SK-MEL-5 (cell line): ENCODE results near the gene FGD3. TPM values are rescaled to one million over a fixed set of nuclear protein-coding genes. Genes with fewer than 3 reads are reported as not detected.

Experiments used
- DNase-seq: peaks from one replicate; pipeline ENCODE4 v3.0.0-alpha.2; 2016; ENCODE audit warnings: low read depth, low spot score
- in situ Hi-C: cut with HindIII; loops from 2 replicates; pipeline ENCODE4 v1.10.0; 2016; ENCODE audit warnings: low sequenced_read_pairs, high pct_unique_total_duplicates, low pct_unique_long_range_greater_than_20kb
- total RNA-seq: library from RNA; depleted of rRNA; stranded (reverse); fragments of >200 nt; shearing (Covaris generic); gene quantifications from 2 replicates; pipeline ENCODE4 v1.2.3, GENCODE V29; 2014

FGD3 gene
- total RNA-seq, 1 experiment from 2014 or later = 0.13 TPM

DNA sequence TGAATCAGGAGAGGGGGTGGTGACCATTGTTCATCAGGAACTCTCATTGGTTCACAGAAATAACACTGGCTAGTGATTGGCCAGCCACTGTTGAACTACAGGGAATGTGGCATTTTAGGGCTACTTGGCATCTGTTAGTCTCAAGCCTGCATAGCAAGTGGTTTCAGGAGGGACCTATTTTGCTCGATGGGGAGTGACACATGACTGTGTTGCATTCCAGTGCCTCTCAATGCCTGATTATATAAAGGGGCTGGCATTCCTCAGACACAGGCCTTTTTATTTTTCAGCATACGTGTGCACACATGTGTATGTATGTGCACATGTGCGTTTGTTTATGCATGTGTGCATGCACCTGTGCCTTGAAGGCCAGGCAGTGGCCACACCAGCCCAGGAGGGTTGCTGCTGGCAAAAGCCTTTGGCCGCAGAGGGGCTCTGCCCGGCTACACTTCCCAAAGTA, 23.2 kb downstream of the FGD3 start:
- DNase-seq = peak; percentile 74
- in situ Hi-C loops = no loop called here

GRCh38 chr9:92971121-92971520, 23.8 kb downstream of the FGD3 start:
- in situ Hi-C loops = no loop called here
- no peak for DNase-seq

GRCh38 chr9:92971776-92972175, 24.5 kb downstream of the FGD3 start:
- in situ Hi-C loops = no loop called here
- no peak for DNase-seq

DNA sequence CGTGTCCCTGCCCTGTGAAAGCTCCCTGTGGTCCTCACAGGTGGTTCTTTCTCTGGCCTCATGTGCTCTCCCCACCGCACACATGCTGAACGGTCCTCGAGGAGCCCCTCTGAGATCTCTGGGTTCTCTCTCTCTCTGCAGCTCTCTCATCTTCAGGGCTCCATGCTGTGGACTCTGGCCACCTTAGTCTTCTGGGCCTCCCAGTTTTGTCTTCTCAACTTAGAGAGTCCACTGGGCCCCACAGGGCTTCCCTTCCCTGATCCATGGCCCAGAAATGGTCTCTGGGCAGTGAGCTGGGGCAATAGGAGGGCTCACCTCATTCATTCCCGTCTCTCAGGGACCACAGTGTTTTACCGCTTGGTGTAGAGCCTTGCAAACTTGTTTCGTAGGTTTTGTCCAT, 26.4 kb downstream of the FGD3 start:
- DNase-seq = no peak
- in situ Hi-C loops = no loop called here

DNA sequence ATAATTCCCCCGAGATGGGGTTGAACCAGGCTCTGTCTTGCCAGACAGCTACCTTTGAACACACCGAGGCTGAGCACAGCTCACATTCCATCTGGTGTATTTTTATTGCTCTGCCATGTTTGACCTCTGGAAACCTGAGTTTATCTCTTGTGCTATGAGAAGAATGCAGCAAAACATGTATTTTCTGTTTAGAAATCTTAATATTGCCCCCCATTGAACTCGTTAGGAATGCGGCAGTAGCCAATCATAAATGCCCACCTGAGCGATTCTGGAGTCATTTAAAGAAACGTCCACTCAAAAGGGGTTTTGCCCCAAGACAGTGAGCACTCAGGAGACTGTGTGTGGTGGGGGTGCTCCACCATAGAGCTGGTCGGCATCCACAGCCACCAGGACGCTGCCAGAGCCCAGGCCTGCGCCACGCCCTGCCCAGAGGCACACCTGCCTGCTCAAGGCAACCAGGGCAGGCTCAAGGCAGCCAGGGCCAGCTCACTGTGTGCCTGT, 26.9 kb downstream of the FGD3 start:
- in situ Hi-C loops = no loop called here
- DNase-seq = no peak

GRCh38 chr9:92974761-92975755, 27.7 kb downstream of the FGD3 start:
- in situ Hi-C loops = no loop called here
- no peak for DNase-seq

DNA sequence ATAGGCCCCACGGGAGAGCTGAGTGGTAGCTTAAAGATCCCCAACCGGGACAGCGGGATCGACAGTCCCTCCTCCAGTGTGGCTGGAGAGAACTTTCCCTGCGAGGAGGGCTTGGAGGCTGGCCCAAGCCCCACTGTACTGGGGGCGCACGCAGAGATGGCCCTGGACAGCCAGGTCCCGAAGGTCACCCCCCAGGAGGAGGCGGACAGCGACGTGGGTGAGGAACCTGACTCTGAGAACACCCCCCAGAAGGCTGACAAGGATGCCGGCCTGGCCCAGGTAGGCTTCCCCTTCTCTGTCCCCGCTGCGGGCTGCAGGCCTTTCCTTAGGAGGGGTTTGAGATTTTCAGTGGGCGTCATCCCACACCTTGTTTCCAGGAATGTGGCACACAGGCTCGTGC, 29.1 kb downstream of the FGD3 start:
- no peak for DNase-seq
- in situ Hi-C loops = no loop called here

DNA sequence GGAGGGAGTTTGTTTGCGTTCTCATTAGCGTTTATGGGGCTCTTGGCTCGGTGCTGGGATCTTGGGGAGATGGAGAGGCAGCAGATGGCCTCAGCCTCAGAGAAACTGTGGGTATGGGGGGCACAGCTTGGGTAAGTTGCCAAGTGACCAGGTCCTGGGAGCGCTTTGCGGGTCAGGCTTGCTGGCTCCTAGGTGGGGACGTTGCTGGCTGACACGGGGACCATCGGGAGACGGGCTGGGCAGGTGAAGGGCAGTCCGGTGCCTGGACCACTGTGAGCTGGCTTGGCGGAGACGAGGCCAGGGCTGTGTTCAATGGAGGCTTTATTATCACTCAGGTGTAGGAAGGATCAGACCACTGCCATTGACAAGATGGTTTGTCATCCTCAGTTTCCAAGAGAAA, 30.0 kb downstream of the FGD3 start:
- in situ Hi-C loops = no loop called here

DNA sequence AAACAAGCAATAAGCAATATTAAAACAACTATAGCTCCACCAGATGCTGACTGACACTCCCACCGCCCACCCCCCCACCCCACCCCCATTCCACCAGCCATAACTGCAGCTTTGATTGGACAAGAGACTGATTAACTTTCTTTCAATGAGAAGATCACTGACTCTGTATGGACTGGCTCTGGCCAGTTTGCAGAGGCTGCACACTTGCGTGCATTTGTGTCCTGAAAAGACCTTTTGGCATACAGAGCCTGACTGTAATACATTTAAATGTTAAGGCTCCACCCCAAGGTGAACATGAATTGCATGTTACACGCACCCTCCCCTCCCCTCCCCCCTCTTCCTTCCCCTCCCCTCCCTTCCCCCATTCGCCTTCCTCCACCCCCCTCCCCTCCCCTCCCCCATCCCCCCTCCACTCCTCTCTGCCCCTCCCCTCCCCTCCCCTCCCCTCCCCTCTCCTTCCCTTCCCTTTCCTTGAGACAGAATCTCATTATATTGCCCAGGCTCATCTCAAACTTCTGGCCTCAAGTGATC, 31.1 kb downstream of the FGD3 start:
- in situ Hi-C loops = no loop called here
- DNase-seq = no peak

More for the DNA sequence above, 30.0 kb downstream of the FGD3 start:
- no peak for DNase-seq

DNA sequence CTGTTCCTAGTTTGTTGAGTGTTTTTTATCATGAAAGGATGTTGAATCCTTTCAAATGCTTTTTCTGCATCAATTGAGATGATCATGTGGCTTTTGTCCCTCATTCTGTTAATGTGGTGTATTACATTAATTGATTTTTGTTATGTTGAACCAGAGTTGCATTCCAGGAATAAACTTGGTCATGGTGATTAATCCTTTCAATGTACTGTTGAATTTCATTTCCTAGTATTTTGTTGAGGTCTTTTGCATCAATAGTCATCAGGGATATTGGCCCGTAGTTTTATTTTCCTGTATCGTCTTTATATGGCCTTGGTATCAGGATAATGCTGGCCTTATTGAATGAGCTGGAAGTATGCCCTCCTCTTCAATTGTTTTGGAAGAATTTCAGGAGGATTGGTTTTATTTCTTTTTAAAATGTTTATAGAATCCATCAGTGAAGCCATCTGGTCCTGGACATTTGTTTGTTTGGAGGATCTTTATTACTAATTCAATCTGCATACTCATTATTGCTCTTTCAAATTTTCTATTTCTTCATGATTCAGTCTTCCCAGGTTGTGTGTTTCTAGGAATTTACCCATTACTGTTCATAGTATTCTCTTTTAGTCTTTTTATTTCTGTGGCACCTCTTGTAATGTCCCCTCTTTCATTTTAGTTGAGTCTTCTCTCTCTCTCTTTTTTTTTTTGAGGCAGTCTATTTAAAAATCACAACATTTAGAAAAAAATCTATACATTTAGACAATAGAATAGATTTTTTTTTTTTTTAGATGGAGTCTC, 32.1 kb downstream of the FGD3 start:
- in situ Hi-C loops = no loop called here
- no peak for DNase-seq

GRCh38 chr9:92980085-92980745, 32.9 kb downstream of the FGD3 start:
- in situ Hi-C loops = no loop called here
- DNase-seq = no peak

DNA sequence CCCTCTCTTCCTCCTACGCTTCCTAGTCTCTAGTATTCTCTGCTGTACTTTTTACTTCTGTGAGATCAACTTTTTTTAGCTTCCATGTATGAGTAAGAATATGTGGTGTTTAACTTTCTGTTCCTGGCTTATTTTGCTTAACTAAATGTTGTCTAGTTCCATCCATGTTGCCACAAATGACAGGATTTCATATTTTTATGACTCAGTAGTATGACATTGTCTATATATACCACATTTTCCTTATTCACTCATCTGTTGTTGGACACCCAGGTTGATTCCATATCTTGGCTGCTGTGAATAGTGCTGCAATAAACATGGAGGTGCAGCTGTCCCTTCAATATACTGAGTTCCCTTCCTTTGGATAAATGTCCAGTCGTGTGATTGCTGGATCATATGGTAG, 34.8 kb downstream of the FGD3 start:
- in situ Hi-C loops = no loop called here
- no peak for DNase-seq

GRCh38 chr9:92983984-92984589, 36.8 kb downstream of the FGD3 start:
- in situ Hi-C loops = no loop called here
- DNase-seq = no peak

GRCh38 chr9:92984976-92985375, 37.7 kb downstream of the FGD3 start:
- in situ Hi-C loops = no loop called here

DNA sequence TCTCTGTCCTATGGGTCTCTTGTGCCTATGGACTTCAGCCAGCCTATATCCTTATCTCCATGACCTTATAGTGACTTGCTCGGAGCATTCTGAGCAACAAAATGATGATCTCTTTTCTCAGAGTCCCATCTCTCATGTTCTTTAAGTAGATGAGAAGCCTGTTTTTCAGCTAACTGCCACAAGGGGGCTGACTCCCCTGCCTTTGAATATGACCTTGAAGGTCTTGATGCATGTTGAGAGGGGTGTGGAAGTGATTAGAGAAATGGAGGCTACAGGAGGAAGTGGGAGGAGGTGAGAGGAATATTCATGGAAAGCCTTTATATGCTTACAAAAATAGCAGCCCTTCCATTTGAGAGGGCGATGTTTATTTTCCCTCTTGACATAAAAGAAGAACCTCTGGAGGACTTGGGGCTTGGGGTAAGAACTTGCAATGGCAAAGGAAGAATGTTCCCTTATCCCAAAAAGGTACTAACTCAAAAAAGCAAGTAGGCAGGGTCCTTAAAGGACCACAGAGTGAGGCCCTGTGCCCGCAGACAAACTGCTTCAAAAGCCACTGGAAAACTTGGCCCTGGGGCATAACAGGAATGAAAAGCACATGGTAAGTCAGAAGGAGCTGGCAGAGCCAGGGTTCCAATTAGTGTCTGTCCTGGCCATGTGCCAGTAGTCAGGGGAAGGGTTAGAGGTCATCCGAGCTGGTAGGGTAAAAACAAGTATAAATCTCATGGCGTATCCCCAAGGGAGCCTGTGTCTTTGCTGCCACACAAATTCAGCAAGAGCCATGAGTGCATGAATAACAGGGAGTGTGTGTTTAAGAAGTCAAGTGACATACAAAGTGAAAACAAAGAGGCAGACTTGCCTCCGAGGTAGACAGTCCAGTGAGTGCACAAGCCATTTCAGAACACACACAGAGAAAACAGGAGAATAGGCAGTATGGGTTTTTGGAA, 39.1 kb downstream of the FGD3 start:
- in situ Hi-C loops = no loop called here
- DNase-seq = peak; percentile 62

More at GRCh38 chr9:92984976-92985375, 37.7 kb downstream of the FGD3 start:
- DNase-seq = no peak

GRCh38 chr9:92988215-92988768, 41.0 kb downstream of the FGD3 start:
- in situ Hi-C loops = no loop called here

More at GRCh38 chr9:92988215-92988768, 41.0 kb downstream of the FGD3 start:
- DNase-seq = no peak
